SU-DHL-6 (cell line): ENCODE results near the gene NR1I3.

Experiments used
- H2AFZ ChIP-seq: fragments of 200-600 bp; sonication (generic); 2 replicates; pipeline ENCODE4 v1.6.1; 2014; ENCODE audit warnings: low read depth, mild to moderate bottlenecking, moderate library complexity, mixed read lengths, antibody characterized with exemption, low read length; ENCODE audit not compliant: severe bottlenecking
- H3F3A ChIP-seq: fragments of 200-600 bp; shearing (Covaris generic); 2 replicates; pipeline ENCODE4 v1.6.0; 2016; ENCODE audit warnings: antibody characterized with exemption, mild to moderate bottlenecking; ENCODE audit not compliant: insufficient read depth
- H3K27ac ChIP-seq: fragments of 200-600 bp; sonication (generic); 2 replicates; pipeline ENCODE4 v1.5.1; 2016; ENCODE audit warnings: low read depth, mild to moderate bottlenecking, low read length, moderate library complexity, mixed read lengths
- H3K27me3 ChIP-seq: fragments of 200-600 bp; sonication (generic), shearing (Covaris generic); 2 replicates; pipeline ENCODE4 v1.6.0; 2014; ENCODE audit warnings: mild to moderate bottlenecking, low read length
- H3K36me3 ChIP-seq: fragments of 200-600 bp; sonication (generic); 2 replicates; pipeline ENCODE4 v1.6.1; 2014; ENCODE audit warnings: mild to moderate bottlenecking, low read length, mixed read lengths
- H3K4me2 ChIP-seq: fragments of 300-600, 200-600 bp; shearing (Covaris generic), sonication (generic); 2 replicates; pipeline ENCODE4 v1.6.0; 2014; ENCODE audit warnings: low read length, low read depth, mild to moderate bottlenecking; ENCODE audit not compliant: poor library complexity, severe bottlenecking
- H3K4me3 ChIP-seq: fragments of 200-600 bp; sonication (generic); 2 replicates; pipeline ENCODE4 v1.5.1; 2014; ENCODE audit warnings: antibody characterized with exemption, low read length, mild to moderate bottlenecking, mixed read lengths; ENCODE audit not compliant: insufficient read depth, poor library complexity, severe bottlenecking
- H3K79me2 ChIP-seq: fragments of 200-600 bp; sonication (generic); 2 replicates; pipeline ENCODE4 v1.6.1; 2014; ENCODE audit warnings: mild to moderate bottlenecking, low read length, moderate library complexity; ENCODE audit not compliant: insufficient read depth
- H3K9ac ChIP-seq: fragments of 200-600 bp; sonication (generic); 2 replicates; pipeline ENCODE4 v1.7.0; 2014; ENCODE audit warnings: mild to moderate bottlenecking, low read length
- H3K9me2 ChIP-seq: fragments of 200-600 bp; sonication (generic); replicated peaks from 2 replicates; pipeline ENCODE4 v1.6.1; 2014; ENCODE audit warnings: low read length; ENCODE audit not compliant: insufficient read depth
- H3K9me3 ChIP-seq: fragments of 200-600 bp; sonication (generic); 2 replicates; pipeline ENCODE4 v1.6.1; 2014; ENCODE audit warnings: low read length, mixed read lengths; ENCODE audit not compliant: insufficient read depth
- H4K20me1 ChIP-seq: fragments of 200-600 bp; sonication (generic); 2 replicates; pipeline ENCODE4 v1.6.1; 2014; ENCODE audit warnings: low read depth, mild to moderate bottlenecking, antibody characterized with exemption, low read length, moderate library complexity, mixed read lengths
- EZH2phosphoT487 ChIP-seq: fragments of 200-600 bp; sonication (generic), shearing (Covaris generic); conservative IDR thresholded peaks from 2 replicates; pipeline ENCODE4 v1.6.1; 2018; ENCODE audit warnings: mild to moderate bottlenecking, antibody characterized with exemption, low read length, moderate library complexity, mixed read lengths
- TF ChIP-seq, protein P1 (sequence below): fragments of 200-600 bp; sonication (generic); IDR thresholded peaks from one replicate; pipeline ENCODE4 v1.5.1; 2017; ENCODE audit warnings: antibody characterized with exemption, mild to moderate bottlenecking, low read length, moderate library complexity; ENCODE audit not compliant: insufficient read depth, poor library complexity, severe bottlenecking

The NR1I3 gene

DNA sequence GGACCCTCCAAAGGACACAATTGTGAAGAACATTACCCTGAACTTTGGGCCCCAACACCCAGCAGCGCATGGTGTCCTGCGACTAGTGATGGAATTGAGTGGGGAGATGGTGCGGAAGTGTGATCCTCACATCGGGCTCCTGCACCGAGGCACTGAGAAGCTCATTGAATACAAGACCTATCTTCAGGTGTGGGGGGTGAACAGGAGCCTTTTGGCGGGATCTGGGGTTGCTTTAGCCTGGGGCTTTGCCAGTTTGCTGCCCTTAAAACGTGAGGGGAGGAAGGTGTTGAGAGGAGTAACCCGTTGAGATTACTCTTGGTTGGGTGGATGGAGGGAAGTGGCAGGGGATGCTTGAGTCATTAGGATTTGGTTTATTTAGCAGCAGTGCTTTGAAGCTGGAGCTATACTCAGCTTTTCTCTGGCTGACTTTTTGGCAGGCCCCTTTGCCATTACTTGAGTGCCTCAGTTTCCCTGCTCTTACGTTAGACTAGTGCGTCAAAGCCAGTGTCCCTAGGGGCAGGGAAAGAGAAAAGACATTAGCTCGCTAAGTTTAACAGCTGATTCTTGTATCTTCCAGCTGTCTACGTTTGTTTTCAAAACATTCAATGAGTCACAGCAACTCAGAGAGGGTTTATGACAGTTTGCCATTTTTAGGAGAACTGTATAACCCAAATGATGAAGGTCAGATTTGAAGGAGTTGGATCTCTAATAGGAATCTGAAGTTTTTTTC lies 31.4 kb downstream of the NR1I3 start:
- no peak for TF ChIP-seq EZH2phosphoT487
- TF ChIP-seq, protein P1, sequence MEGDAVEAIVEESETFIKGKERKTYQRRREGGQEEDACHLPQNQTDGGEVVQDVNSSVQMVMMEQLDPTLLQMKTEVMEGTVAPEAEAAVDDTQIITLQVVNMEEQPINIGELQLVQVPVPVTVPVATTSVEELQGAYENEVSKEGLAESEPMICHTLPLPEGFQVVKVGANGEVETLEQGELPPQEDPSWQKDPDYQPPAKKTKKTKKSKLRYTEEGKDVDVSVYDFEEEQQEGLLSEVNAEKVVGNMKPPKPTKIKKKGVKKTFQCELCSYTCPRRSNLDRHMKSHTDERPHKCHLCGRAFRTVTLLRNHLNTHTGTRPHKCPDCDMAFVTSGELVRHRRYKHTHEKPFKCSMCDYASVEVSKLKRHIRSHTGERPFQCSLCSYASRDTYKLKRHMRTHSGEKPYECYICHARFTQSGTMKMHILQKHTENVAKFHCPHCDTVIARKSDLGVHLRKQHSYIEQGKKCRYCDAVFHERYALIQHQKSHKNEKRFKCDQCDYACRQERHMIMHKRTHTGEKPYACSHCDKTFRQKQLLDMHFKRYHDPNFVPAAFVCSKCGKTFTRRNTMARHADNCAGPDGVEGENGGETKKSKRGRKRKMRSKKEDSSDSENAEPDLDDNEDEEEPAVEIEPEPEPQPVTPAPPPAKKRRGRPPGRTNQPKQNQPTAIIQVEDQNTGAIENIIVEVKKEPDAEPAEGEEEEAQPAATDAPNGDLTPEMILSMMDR = no peak
- H3K9me3 ChIP-seq = no peaks in the 10 kb centered on the region
- H3K79me2 ChIP-seq = peaks cover 10% of the 10 kb centered on the region
- H3K9ac ChIP-seq = no peak overlapping the region
- H3K9me2 ChIP-seq = no peaks in the 10 kb centered on the region
- H3K36me3 ChIP-seq = peaks cover 4% of the 10 kb centered on the region; the same call in 1 of the 2 replicates
- H3K4me3 ChIP-seq = no peak overlapping the region
- H2AFZ ChIP-seq = no peak overlapping the region
- H3K4me2 ChIP-seq = no peak overlapping the region
- no peaks in the 10 kb centered on the region for H3K27me3 ChIP-seq
- H3K27ac ChIP-seq = no peak overlapping the region
- no peaks in the 10 kb centered on the region for H3F3A ChIP-seq
- H4K20me1 ChIP-seq = no peaks in the 10 kb centered on the region

DNA sequence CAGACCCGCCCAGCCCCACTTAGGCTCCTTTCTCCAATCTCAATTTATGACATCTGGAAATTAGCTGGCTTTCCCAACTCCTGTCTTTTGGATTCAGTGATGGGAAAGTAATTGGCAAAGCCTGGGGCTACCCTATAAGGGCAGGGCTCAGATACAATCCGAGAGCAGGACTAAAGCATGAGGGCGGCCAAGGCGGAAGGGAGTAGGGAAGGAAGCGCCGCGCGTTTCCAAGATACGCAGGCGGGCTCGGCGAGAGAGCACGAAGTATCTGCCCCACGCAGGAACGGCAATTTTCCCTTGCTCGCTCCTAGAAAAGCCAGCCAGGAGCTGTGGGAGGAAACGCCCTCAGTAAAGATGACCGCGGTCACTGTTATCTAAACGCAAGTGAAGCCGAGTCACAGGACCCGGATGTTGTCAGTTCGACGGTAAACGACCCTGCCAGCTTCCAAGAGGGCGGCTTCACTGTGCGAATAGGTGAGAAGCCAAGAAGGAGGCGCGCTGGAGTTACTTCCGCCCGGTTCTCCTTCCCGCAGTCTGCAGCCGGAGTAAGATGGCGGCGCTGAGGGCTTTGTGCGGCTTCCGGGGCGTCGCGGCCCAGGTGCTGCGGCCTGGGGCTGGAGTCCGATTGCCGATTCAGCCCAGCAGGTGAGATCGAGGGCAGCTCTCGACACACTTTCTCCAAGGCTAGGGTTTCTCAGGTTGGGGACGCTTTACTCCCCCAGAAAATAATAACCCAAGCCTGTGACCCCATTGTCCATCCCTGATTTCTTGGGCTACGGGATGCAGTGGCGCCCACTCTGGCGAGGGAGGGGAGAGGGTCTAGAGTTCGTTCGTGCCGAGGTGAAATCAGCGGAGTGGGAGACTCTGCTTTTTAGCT lies 35.9 kb downstream of the NR1I3 start, which contains the start of gene NDUFS2:
TSS of gene NDUFS2 (plus strand) at position 532 of the 877 bp plus-strand sequence. CDS start at position 551, 19 bp downstream.
- H3K4me2 ChIP-seq = peak within 1 kb of the TSS; percentile 77
- H3K79me2 ChIP-seq = peaks cover 10% of the 10 kb centered on the region
- no peaks in the 10 kb centered on the region for H3K9me3 ChIP-seq
- H3K4me3 ChIP-seq = peak within 1 kb of the TSS; percentile 71
- peak within 1 kb of the TSS; percentile 93 for H2AFZ ChIP-seq
- peak within 1 kb of the TSS; percentile 75 for H3K9ac ChIP-seq
- H3K36me3 ChIP-seq = no peaks in the 10 kb centered on the region
- TF ChIP-seq EZH2phosphoT487 = no peak
- TF ChIP-seq, protein P1 = peak; percentile 18
- H3F3A ChIP-seq = no peaks in the 10 kb centered on the region
- H3K9me2 ChIP-seq = no peaks in the 10 kb centered on the region
- no peaks in the 10 kb centered on the region for H3K27me3 ChIP-seq
- H3K27ac ChIP-seq = peak within 1 kb of the TSS; percentile 48
- no peaks in the 10 kb centered on the region for H4K20me1 ChIP-seq

DNA sequence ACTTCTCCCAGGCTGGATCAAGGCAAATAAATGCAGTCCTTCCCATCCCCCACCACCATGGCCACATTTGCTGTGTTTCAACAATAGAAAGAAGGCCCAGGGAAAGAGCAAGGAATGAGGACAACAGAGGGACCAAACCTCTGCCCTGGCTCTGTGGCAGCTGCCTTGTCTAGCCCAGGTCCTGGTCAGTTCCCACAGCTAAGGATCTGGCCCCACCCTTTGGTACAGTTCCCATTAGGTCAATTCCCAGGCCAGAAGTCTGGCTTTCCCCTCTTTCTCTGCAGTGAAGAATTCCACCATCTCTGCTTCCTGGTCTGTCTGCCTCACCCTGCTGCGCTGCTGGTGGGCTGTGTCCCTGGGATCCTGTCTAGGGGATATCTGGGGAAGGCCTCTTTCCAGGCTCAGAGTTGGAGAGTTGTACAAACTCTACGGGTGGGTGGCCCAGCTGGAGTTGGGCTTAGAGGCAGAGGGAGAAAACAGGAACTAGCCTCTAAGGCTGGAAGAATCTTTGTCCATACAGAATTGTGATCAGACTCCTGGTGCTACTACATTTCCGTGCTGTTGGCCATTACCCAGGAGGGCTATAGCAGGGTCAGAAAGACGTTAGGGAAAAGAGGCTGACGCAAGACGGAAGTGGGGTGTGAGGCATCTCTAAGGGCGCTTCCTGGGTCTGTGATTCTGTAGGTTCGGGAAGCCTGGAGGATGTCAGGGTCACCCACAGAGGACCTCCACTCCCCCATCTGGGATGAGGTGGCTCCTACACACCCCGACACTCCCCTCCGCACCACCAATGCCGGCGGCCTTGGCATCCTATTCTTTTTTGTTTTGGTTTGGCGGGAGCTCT lies 36.8 kb downstream of the NR1I3 start:
- H3K79me2 ChIP-seq = peaks cover 10% of the 10 kb centered on the region

More for the DNA sequence above, 36.8 kb downstream of the NR1I3 start:
- H3K27me3 ChIP-seq = no peaks in the 10 kb centered on the region
- H3K9me3 ChIP-seq = no peaks in the 10 kb centered on the region
- H3K27ac ChIP-seq = no peak overlapping the region
- H2AFZ ChIP-seq = peak overlapping the region; percentile 93
- no peaks in the 10 kb centered on the region for H3F3A ChIP-seq
- peak overlapping the region; percentile 35 for H3K4me2 ChIP-seq
- no peaks in the 10 kb centered on the region for H3K36me3 ChIP-seq
- H3K9ac ChIP-seq = no peak overlapping the region
- TF ChIP-seq EZH2phosphoT487 = no peak
- TF ChIP-seq, protein P1 = no peak
- no peaks in the 10 kb centered on the region for H3K9me2 ChIP-seq
- H3K4me3 ChIP-seq = no peak overlapping the region
- no peaks in the 10 kb centered on the region for H4K20me1 ChIP-seq
